ENCODE results near the gene SMAD3. TPM values are rescaled to one million over a fixed set of nuclear protein-coding genes. Genes with fewer than 3 reads are reported as not detected.
A peak's percentile ranks its signal among the peaks of the same experiment; 100 is the strongest.

SMAD3 gene
- total and polyA plus RNA-seq, 2 of the 8 experiments (the other 6 are each of a cell fraction or from before 2014, with no cell fraction given), result 10.1 to 12.4 TPM

DNA sequence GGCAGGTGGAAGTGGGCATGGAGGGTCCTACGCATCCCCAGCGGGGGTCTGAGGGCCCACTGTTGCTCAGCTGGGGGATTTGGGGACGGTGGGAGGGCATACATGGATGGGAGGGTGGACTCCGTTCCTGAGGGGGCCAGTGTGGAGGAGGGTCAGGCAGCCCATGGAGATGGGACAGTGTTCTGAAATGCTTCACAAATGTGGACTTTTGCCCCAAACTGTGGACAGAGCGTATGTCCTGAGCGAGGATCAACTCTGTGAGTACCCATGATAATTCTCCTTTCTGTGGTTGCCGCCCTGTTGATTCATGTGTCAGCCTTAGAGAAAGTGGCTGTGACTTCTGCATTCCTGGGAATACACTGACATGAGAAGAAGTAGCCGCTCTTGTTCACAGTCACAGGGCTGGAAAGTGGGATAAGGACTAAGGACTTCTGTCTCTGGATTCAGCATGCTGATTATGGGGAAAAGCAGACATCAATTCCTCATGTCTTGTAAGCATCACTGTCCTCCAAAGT, 33.4 kb downstream of the SMAD3 start:
- Histone ChIP-seq H4K20me1 (replicated peaks in 1 of 2; ENCODE audit: control insufficient read depth in 1 of 2, insufficient read depth in 2 of 2, low read length in 2 of 2) (no peaks in the 10 kb centered on the region), H4K5ac (ENCODE audit: insufficient read length, low read depth, low read length) (no peak overlapping the region), H3K4me3 (ENCODE audit: extremely low read depth in 1 of 4, insufficient read depth in 2 of 4, low read depth in 3 of 4, low read length in 4 of 4) (no peak overlapping the region), H2BK12ac (ENCODE audit: low read depth, low read length) (no peak overlapping the region), H3K9ac (replicated peaks in 1 of 4; ENCODE audit: extremely low read depth in 1 of 4, low read depth in 3 of 4, low read length in 3 of 4) (no peak overlapping the region), H3K27me3 (replicated peaks in 1 of 4; ENCODE audit: control insufficient read depth in 3 of 4, extremely low read depth in 1 of 4, insufficient read depth in 3 of 4, low read length in 3 of 4) (no peaks in the 10 kb centered on the region), H2BK15ac (ENCODE audit: low read length) (no peak overlapping the region), H3K36me3 (ENCODE audit: control insufficient read depth in 2 of 4, insufficient read depth in 4 of 4, low read length in 3 of 4) (no peaks in the 10 kb centered on the region), H3K56ac (replicated peaks; ENCODE audit: insufficient read length, low read depth, low read length) (no peak overlapping the region), H2BK120ac (replicated peaks; ENCODE audit: low read depth, low read length) (no peak overlapping the region), H3K23me2 (ENCODE audit: low read depth, low read length) (no peaks in the 10 kb centered on the region), H3K18ac (ENCODE audit: extremely low read depth, low read length) (no peak overlapping the region), H3K4me1 (replicated peaks in 1 of 4; ENCODE audit: control insufficient read depth in 3 of 4, insufficient read depth in 4 of 4, low read length in 3 of 4) (peaks cover 0 to 5% (median 1%) of the 10 kb centered on the region in 4 experiments; a peak in 6 of 7 replicates), H3K9me3 (ENCODE audit: insufficient read depth in 2 of 2, low read depth in 1 of 2, low read length in 1 of 2) (no peaks in the 10 kb centered on the region), H3K23ac (ENCODE audit: insufficient read length) (no peak overlapping the region), H3K4me2 (ENCODE audit: insufficient read depth in 1 of 2, low read depth in 2 of 2, low read length in 2 of 2) (no peak overlapping the region), H4K8ac (ENCODE audit: extremely low read depth, insufficient read depth, low read length) (no peak overlapping the region), H2BK20ac (ENCODE audit: low read length) (0 out of 2 replicates have a peak overlapping the region, but pooled peaks have one; percentile 3), H3K79me1 (ENCODE audit: low read depth, low read length) (peaks cover 12% of the 10 kb centered on the region), H2AK5ac (ENCODE audit: low read depth, low read length) (no peak overlapping the region), H3K4ac (replicated peaks; ENCODE audit: insufficient read length, low read depth, low read length) (no peak overlapping the region), H3K14ac (ENCODE audit: insufficient read length) (no peak overlapping the region), H4K91ac (replicated peaks; ENCODE audit: insufficient read length, low read length) (no peak overlapping the region), H3K27ac (ENCODE audit: low read depth, low read length) (no peak overlapping the region), H2AFZ (ENCODE audit: low read length) (no peak overlapping the region), H2BK5ac (ENCODE audit: low read depth, low read length) (no peak overlapping the region), H3K79me2 (ENCODE audit: control insufficient read depth in 1 of 2, insufficient read depth in 2 of 2, low read length in 2 of 2) (peaks cover 0 to 21% of the 10 kb centered on the region in 2 experiments; a peak in 1 of 4 replicates)
- CTCF ChIA-PET (ENCODE audit: partially characterized antibody), result interaction anchor here (1.1 kb wide), 1 partner anchor 16 kb away, joined by 3 read pairs; no protein-coding TSS in a partner anchor
- FAIRE-seq, result no peak
- POLR2A ChIA-PET (ENCODE audit: partially characterized antibody), result interaction anchor here (0.8 kb wide), 1 partner anchor 10 kb away, joined by 3 read pairs; no protein-coding TSS in a partner anchor
- no peak for DNase-seq (ENCODE audit: low read depth in 1 of 2, low spot score in 2 of 2)
- TF ChIP-seq POU5F1 (IDR thresholded peaks at IDR 0.05; ENCODE audit: low read depth, low read length) (no peak), TCF12 (IDR thresholded peaks at IDR 0.05; ENCODE audit: low read depth, low read length) (no peak), SIN3A (conservative IDR thresholded peaks at IDR 0.05 in 1 of 2, IDR thresholded peaks at IDR 0.05 in 1 of 2; ENCODE audit: low read depth in 1 of 2, low read length in 2 of 2) (no peak), CTBP2 (IDR thresholded peaks at IDR 0.05; ENCODE audit: borderline replicate concordance, insufficient read depth, insufficient read length, low read length) (no peak)
- WGBS, 2 experiments (ENCODE audit: extremely low coverage in 1 of 2, insufficient coverage in 1 of 2, insufficient read length in 1 of 2, insufficient replicate concordance in 2 of 2, low coverage in 1 of 2, low lambda C conversion rate in 2 of 2, missing lambda C conversion rate in 1 of 2), result 87% methylated on average over 7 of the region's 8 CpGs; no CpG with 5 or more reads in 1 of the 2 experiments

All from H1 (cell line).